Raji (cell line): ENCODE measurements around the gene SAFB2.

ENCODE experiments used
- POLR2A ChIP-seq: IDR thresholded peaks from 2 replicates; pipeline ENCODE4 v1.6.1; 2011; ENCODE audit warnings: low read depth, low read length, control low read depth; ENCODE audit not compliant: insufficient read depth

Gene SAFB2

DNA sequence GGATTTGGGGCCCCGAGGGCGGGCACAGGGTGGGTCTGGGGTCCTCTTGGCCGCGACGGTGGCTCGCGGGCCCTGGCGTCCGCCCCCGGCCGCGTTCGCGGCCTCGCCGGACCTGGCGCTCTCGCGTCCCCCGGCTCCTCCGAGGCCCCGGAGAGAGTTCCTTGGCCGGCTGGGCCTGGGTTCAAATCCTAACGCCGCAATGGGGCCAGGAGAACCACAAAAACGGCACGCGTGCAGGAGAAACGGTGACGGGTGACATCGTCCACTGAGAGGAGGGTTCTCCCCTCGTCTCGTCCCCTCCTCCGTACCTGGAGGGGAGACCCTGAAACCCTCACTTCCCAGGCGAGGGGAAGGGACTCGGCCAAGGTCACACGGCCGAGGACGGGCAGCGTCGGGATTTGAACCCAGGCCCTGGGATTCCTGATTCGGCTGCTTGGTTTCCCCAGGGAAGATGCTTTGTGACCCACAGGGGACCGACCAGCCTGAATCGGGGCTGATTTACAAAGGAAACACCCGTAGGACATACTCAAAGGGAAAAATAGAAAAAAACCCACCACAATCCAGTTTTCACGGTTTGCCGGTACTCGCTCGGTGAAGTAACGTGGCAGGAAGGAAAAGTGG is 931 bp upstream of the SAFB2 start:
- no peak for TF ChIP-seq POLR2A

DNA sequence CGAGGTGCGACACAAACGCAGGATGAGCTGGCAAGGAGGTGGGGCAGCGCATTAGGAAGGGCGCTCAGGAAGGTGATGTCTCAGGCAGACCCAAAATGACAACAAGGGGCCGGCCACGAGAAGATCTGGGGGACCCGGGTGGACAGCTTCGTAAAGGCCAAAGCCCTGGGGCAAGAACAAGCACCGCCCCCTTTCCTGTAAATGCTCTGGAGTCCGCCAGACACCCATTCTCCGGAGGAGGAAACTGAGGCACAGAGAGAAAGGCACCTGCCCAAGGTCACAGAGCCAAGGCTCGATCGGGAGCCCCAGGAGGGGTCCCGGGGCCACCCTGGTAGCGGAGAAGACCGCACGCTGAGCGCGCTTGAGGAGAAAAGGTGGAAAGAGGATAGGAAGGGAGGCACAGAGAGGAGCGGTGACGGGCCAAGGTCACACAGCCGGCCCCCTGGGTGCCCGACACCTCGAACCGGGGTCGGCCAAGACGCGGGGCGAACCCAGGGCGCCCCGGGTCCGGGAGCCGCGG is 571 bp downstream of the SAFB2 start:
- no peak for TF ChIP-seq POLR2A

DNA sequence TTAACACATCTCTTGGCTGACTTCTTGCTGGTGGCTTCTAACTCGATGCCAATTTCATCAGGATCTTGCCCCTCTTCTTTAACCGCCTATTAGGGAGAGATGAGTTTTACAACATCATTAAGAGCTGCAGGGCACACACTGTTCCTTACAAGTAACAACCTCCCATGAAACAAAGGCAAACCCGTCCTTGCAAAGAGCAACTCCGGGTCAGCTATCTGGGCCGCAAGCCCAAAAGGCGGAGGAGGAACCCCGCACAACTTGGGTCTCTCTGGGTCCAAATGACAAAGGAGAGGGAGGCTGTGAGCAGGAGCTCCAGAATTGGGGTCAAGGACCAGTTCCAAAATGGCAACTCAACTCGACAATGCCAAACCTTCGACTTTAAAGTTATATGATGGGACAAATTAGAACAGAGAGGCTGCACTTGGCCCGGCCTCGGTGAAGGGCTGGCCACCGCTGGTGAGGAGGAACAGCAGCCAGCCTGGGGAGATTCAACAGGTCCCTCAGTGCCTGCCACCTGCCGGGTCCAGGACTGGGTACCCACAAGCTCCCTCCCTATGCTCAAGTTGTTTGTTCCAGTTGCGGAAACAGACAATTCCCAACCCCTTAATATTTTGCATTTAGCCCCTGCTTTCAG is 1.1 kb downstream of the SAFB2 start:
- no peak for TF ChIP-seq POLR2A

DNA sequence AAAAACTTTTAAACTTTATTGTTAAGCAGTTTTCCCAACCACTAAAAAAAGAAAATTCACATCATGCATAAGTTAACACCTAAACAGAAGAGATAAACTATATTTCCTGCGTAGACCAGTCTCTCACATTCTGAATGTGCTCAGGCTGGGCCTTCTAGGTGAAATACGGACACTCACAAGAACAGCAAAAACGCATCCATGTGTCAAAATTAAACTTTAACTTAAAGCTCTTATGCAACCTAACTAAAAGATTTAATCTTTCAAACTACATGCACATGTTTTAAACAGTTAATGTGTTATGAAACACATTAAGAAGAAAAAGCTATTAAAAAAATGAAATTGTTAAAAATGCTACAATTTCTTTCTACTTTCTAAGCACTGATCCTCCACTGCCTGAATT is 2.6 kb downstream of the SAFB2 start:
- TF ChIP-seq POLR2A, result no peak

DNA sequence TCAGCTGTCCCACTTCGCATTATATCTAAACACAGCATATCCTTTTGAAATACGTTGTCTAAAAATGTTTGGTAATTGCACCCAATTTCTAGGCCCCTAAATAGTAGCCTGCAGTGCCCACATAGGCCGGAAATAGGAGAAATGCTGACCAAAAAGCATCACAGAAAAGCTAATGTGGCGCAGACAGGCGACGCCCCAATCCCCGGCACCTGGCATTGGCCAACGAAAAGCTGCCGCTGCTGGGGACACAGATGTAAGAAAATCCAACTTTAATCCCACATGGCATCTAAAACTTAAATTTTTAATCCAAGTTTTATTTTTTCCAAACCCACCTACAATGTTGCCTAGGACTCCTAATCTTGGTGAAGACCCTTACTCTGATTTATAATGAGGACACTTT is 4.0 kb downstream of the SAFB2 start:
- no peak for TF ChIP-seq POLR2A

DNA sequence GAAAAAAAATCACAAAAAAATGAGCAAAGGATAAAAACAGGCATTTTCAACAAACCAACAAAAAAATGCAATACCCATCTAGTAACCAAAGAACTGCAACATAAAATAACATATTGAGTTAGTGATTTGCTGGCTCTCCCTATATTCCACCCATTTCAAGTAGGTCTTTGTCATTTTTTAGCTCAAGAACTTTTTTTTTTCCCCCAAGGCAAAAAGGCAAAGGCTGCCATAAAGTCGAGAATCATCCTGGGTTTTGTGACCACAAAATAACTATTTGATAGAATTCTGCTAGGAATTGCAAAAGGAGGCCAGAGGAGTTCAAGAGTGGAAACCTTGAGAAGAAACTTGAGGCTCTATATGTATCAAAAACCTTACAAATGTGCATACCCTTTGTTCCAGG is 5.5 kb downstream of the SAFB2 start:
- no peak for TF ChIP-seq POLR2A

DNA sequence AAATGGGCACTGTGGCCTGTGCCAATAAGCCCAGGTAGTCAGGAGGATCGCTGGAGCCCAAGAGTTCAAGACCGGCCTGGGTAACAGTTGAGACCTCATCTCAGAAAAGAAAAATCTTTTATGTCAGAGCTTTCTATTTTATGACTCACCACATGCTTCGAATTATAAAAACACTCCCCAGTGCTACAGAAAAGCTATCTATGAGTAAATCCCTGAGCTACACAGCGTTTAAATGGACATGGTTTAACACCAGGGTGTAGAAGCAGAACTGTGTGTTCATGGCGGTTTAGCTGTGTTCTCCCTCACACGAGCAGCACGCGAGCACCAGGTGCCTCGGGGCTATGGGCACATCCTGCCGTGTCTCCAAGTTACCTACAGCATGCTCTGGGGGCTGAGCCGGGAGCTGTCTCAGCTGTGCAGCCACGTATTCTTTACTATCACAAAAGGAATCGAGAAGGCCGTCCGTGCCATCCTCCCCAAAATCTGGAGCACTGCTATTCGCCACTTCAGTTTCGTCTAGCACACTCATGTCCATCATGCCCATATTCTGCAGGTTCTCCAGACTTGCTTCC is 6.7 kb downstream of the SAFB2 start:
- TF ChIP-seq POLR2A, result no peak

DNA sequence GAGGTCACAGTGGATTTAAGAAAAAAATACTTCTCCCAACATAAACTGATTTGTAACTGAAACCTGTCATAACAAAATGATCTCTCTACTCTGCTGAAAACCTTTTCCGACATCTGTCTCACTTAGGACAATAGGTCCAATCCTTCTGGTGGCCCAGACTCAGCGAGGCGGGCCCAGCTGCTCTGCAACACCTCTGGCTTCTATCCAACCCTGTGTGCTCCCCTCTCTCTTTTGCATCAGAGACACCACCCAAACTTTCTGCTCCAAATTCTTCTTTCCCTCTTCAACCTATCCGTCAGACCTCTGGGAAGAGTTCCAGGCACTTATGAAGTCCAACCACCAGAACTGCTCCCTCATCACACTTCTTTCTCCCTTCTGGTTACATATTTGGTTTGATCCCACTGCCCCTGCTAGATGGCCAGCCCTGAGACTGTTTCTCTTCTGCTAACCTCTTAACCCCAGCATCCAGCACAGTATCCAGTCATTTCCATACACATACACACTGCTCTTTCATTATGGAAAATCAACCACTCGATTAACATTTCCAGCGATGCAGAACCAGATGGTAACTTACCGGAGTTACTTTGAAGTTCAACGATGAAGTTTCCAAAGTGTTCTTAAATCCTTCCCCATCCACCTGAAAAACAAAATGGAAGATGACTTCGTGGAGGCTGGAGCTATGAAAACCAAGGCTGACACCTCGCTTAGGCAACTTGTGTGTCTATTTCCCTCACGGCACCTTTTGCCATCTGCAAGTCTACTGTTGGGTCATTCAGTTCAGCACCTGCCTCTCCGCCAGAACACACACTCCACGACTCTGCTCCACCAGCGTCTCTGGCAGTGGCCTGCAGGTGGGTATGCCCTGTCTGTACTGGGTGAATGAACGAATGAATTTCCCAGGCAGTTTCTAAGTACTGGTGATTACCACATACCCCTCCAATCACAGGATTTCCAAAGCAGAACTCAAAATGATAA is 9.4 kb downstream of the SAFB2 start:
- TF ChIP-seq POLR2A, result no peak

DNA sequence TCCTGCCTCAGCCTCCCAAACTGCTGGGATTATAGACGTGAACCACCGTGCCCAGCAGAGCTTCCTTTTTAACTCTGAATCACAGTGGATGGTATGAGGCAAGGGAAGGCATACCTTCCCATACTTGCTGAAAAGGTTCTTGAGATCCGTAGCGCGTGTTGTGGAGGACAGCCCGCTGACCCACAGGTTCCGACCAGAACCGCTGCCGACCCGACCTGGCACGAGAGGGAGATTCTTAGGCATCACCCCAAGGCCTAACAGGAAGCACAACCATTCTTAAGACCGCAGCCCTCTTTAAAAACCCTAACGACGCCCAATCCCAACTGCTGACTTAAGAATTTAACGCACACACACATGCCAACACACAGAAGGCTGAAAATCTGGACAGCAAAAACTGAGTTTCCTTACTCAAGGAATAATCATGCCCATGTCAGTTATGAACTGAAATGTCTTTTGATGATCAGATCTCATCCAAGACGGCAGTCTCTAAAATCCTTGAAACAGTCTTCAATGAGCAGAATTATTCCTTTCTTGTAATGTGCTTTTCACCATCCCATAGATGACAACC is 12.6 kb downstream of the SAFB2 start:
- TF ChIP-seq POLR2A, result no peak

DNA sequence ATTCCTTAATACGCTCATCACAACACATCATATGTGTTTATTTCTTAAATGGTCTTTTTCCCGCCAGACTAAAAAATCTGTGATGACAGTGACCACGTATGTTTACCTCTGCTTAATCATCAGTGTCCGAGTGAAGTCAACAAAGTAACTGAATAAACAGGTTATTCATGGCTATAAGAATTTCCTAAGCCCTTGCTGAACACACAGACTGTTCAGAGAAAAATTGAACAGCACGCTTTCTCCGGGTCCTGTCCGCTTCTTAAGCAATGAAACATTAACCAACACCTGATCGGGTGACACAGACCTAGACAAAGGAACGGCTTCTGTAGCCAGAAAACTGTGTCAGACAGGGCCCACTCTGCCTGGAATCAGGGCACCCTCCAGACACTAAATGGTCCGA is 14.3 kb downstream of the SAFB2 start:
- no peak for TF ChIP-seq POLR2A

DNA sequence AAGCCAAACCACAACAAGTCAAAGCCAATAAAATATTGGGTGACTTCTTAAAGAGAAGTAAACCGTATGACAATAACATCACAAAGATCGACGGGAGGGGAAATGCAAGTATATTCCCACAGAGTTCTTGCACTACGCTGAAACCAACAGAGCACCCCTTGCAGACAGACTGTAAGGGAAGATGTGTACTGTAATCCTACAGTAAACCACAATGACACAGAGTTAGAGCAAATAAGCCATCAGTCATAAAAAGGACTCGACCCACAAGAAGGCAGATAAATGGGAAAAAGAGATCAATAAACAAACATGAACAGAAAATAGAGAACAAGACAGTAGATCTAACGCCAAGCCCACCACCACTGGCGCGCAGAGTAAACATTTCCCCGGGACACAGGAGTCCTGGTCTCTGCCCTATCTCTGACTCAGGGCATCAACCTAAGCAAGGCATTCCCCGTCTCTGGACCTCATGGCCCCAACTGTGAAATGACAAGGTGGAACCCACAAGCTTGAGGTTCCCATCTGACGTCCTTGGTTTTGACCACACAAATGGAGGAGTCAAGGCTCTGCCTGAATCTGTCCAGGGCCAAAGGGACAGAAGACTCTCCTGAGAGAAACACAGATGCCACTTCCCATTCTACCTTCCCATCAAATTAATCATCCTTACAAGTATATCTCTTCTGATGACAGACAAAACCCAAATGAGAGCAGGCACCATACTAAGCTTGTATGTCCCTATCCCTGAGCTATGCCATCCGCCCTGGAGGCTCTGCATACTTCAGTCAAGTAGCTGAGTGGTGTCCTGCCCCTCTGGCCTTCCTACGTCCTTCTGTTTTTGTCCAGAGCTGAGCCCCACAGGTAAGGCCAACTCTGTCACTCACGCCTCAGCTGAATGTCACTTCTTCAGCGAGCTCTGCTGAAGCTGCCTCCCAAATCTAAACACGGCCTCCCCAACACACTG is 15.0 kb downstream of the SAFB2 start:
- TF ChIP-seq POLR2A, result no peak

DNA sequence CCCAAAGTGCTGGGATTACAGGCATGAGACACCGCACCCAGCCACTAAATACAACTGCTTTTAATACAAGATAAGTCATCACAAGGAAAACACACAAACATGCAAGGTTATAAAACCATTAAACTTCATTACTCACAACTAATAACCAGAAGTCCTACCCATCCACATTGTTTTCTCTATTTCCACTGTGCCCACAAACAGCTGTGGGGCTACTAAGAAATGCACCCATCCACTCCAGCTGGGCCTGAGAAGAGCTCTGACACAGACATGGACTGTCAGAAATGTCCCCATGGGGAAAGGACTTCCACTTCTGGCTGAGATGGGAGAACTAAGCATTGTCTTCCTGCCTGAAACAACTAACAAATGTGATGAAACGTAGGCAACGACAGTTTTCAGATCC is 17.2 kb downstream of the SAFB2 start:
- no peak for TF ChIP-seq POLR2A

DNA sequence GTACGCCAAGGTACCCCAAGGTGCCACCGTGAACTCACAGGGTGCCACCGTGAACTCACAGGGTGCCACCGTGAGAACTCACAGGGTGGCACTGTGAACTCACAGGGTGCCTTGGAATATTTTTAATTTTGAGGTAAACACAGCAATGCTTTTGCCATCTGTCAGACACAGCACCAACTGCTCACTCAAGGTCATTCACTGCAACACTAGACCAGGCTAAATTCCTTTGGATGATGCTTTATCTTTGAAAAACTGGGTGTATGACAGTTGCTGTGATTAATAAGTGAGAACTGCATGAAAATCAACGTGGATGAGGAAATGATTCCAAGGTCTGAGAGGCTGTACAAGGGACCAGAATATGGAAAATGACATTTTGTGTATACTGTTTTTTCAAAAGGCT is 18.9 kb downstream of the SAFB2 start:
- no peak for TF ChIP-seq POLR2A

DNA sequence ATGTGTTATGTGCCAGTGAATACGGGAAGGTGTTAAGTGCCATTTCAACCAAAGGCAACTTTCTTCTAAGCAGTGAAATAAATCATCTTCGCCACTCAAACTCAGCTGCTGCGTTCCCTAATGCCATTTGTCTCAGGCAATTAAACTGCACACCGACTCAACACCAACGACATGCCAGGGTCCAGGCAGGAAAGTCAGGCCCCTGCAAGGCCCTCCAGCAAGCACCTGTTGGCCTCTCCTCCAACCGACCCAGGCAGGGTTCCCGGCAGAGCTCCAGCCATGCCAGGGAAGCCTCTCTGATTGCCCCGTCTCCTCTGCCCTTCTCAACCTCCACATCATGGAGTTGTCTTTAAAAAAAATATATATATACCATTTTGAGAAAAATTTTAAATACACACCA is 21.8 kb downstream of the SAFB2 start:
- no peak for TF ChIP-seq POLR2A
